Parathyroid adenoma (tissue), 2 donors: ENCODE measurements around the gene GPR158.

Experiments used
- H2AFZ ChIP-seq: fragments of 300-600 bp; sonication (generic); one replicate; pipeline ENCODE4 v1.7.0; 2017; ENCODE audit warnings: antibody characterized with exemption, mild to moderate bottlenecking
- H3K27ac ChIP-seq: fragments of 300-600 bp; sonication (generic); one replicate; pipeline ENCODE4 v1.7.0; 2017
- H3K27me3 ChIP-seq: fragments of 300-600 bp; sonication (generic); one replicate; pipeline ENCODE4 v1.7.0; 2017; ENCODE audit warnings: low read length; ENCODE audit not compliant: control insufficient read depth, insufficient read depth
- H3K36me3 ChIP-seq: fragments of 300-600 bp; sonication (generic); one replicate; pipeline ENCODE4 v1.7.0; 2017; ENCODE audit warnings: low read length; ENCODE audit not compliant: control insufficient read depth, insufficient read depth
- H3K4me1 ChIP-seq: fragments of 300-600 bp; sonication (generic); one replicate; pipeline ENCODE4 v1.7.0; 2017; ENCODE audit warnings: control low read depth
- H3K4me2 ChIP-seq: fragments of 300-600 bp; sonication (generic); one replicate; pipeline ENCODE4 v1.7.0; 2017; ENCODE audit warnings: low read length
- H3K4me3 ChIP-seq: fragments of 300-600 bp; sonication (generic); one replicate; pipeline ENCODE4 v1.7.0; 2017; ENCODE audit warnings: low read depth, low read length
- H3K79me2 ChIP-seq: fragments of 300-600 bp; sonication (generic); one replicate; pipeline ENCODE4 v1.7.0; 2017; ENCODE audit warnings: control low read depth
- H3K9ac ChIP-seq: fragments of 300-600 bp; sonication (generic); one replicate; pipeline ENCODE4 v1.7.0; 2017; ENCODE audit warnings: mild to moderate bottlenecking
- H3K9me3 ChIP-seq: fragments of 300-600 bp; sonication (generic); one replicate; pipeline ENCODE4 v1.7.0; 2017; ENCODE audit warnings: low read length; ENCODE audit not compliant: control insufficient read depth
- CTCF ChIP-seq: fragments of 300-600 bp; sonication (generic); IDR thresholded peaks from one replicate; pipeline ENCODE4 v1.7.0; 2017; ENCODE audit warnings: antibody characterized with exemption, mild to moderate bottlenecking
- donor health status: primary hyperparathyroidism.

The GPR158 gene

GRCh38 chr10:25501912-25502311 is 327.1 kb downstream of the GPR158 start:
- Histone ChIP-seq H3K9ac (no peak overlapping the region), H3K4me2 (no peak overlapping the region), H3K9me3 (no peaks in the 10 kb centered on the region), H3K4me1 (no peaks in the 10 kb centered on the region), H2AFZ (no peak overlapping the region), H3K36me3 (no peaks in the 10 kb centered on the region), H3K79me2 (no peaks in the 10 kb centered on the region), H3K27me3 (no peaks in the 10 kb centered on the region), H3K27ac (no peak overlapping the region), H3K4me3 (no peak overlapping the region)
- TF ChIP-seq CTCF: no peak

- H2AFZ ChIP-seq: no peak overlapping the region
- H3K27me3 ChIP-seq: no peaks in the 10 kb centered on the region
- H3K4me2 ChIP-seq: no peak overlapping the region
- H3K9ac ChIP-seq: no peak overlapping the region
- no peaks in the 10 kb centered on the region for H3K4me1 ChIP-seq
- no peak overlapping the region for H3K4me3 ChIP-seq
- TF ChIP-seq CTCF: no peak
- H3K9me3 ChIP-seq: no peaks in the 10 kb centered on the region
- no peak overlapping the region for H3K27ac ChIP-seq
- no peaks in the 10 kb centered on the region for H3K36me3 ChIP-seq
- H3K79me2 ChIP-seq: no peaks in the 10 kb centered on the region
Observed at GRCh38 chr10:25502453-25502852, 327.7 kb downstream of the GPR158 start.

GRCh38 chr10:25504306-25504705 is 329.5 kb downstream of the GPR158 start:
- TF ChIP-seq CTCF: no peak
- Histone ChIP-seq H3K79me2 (no peaks in the 10 kb centered on the region), H2AFZ (no peak overlapping the region), H3K9ac (no peak overlapping the region), H3K36me3 (no peaks in the 10 kb centered on the region), H3K27me3 (no peaks in the 10 kb centered on the region), H3K27ac (no peak overlapping the region), H3K4me3 (no peak overlapping the region), H3K4me1 (no peaks in the 10 kb centered on the region), H3K9me3 (no peaks in the 10 kb centered on the region), H3K4me2 (no peak overlapping the region)

- Histone ChIP-seq H3K4me3 (no peak overlapping the region), H3K27ac (no peak overlapping the region), H2AFZ (no peak overlapping the region), H3K79me2 (no peaks in the 10 kb centered on the region), H3K36me3 (no peaks in the 10 kb centered on the region), H3K9me3 (no peaks in the 10 kb centered on the region), H3K4me2 (no peak overlapping the region), H3K4me1 (no peaks in the 10 kb centered on the region), H3K9ac (no peak overlapping the region), H3K27me3 (no peaks in the 10 kb centered on the region)
- no peak for TF ChIP-seq CTCF
Observed at GRCh38 chr10:25504838-25505237, 330.0 kb downstream of the GPR158 start.

GRCh38 chr10:25505466-25505865 is 330.7 kb downstream of the GPR158 start:
- no peak overlapping the region for H3K27ac ChIP-seq
- H2AFZ ChIP-seq: no peak overlapping the region
- no peaks in the 10 kb centered on the region for H3K4me1 ChIP-seq
- no peaks in the 10 kb centered on the region for H3K79me2 ChIP-seq
- no peak overlapping the region for H3K9ac ChIP-seq
- no peaks in the 10 kb centered on the region for H3K36me3 ChIP-seq
- H3K4me3 ChIP-seq: no peak overlapping the region
- TF ChIP-seq CTCF: no peak
- no peaks in the 10 kb centered on the region for H3K27me3 ChIP-seq
- H3K9me3 ChIP-seq: no peaks in the 10 kb centered on the region
- no peak overlapping the region for H3K4me2 ChIP-seq
